Activated CD4-positive, alpha-beta memory T cell treated with anti-CD3 and anti-CD28 coated beads, Interleukin-2, amount 10 ng/mL, durations not matched to agents 7 days and 5 days (primary cell): Measurements from ENCODE around the gene RRAGC. TPM values are rescaled to one million over a fixed set of nuclear protein-coding genes. Genes with fewer than 3 reads are reported as not detected.
"Not testable (repeated sequence)": the region's sequence is repeated elsewhere in the genome, so short reads cannot be mapped to it uniquely, and the experiment has no call there.

Experiments
- CTCF ChIA-PET: fragments of 350-600 bp; sonication (Branson Sonifier 250); formaldehyde crosslinking; loops from one replicate; lab custom pipeline; 2021; ENCODE audit warnings: antibody characterized with exemption, inconsistent platforms; lab: Charles Lee
- POLR2A ChIA-PET: fragments of 350-600 bp; sonication (Branson Sonifier 250); formaldehyde crosslinking; loops from one replicate; lab custom pipeline; 2021; ENCODE audit warnings: antibody characterized with exemption; lab: Charles Lee
- DNase-seq: peaks from one replicate; pipeline ENCODE4 v3.0.0-alpha.2; 2020
- H3K27ac Mint-ChIP-seq: one replicate; pipeline ENCODE4 v1.8.0; 2021; ENCODE audit warnings: mild to moderate bottlenecking, mixed read lengths
- H3K27me3 Mint-ChIP-seq: one replicate; pipeline ENCODE4 v1.8.0; 2021; ENCODE audit warnings: mixed read lengths
- H3K36me3 Mint-ChIP-seq: one replicate; pipeline ENCODE4 v1.8.0; 2021; ENCODE audit warnings: low read depth, mixed read lengths
- H3K4me1 Mint-ChIP-seq: one replicate; pipeline ENCODE4 v1.8.0; 2021; ENCODE audit warnings: mixed read lengths
- H3K4me3 Mint-ChIP-seq: one replicate; pipeline ENCODE4 v1.8.0; 2021; ENCODE audit warnings: mild to moderate bottlenecking, mixed read lengths
- H3K9me3 Mint-ChIP-seq: one replicate; pipeline ENCODE4 v1.8.0; 2021; ENCODE audit warnings: mixed read lengths
- total RNA-seq, 2 experiments: library from RNA; stranded (reverse); gene quantifications; one replicate each; pipeline ENCODE4 v1.2.3, GENCODE V29; 2021

The RRAGC gene
- total RNA-seq, 2 experiments from 2014 or later, result 20.6 to 21.0 TPM

DNA sequence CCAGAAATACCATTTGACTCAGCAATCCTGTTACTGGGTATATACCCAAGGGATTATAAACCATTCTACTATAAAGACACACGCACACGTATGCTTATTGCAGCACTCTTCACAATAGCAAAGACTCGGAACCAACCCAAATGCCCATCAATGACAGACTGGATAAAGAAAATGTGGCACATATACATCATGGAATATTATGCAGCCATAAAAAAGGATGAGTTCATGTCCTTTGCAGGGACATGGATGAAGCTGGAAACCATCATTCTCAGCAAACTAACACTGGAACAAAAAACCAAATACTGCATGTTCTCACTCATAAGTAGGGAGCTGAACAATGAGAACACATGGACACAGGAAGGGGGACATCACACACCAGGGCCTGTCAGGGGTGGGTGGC, 14.5 kb downstream of the RRAGC start:
- DNase-seq, POLR2A ChIA-PET, H3K27ac Mint-ChIP-seq, H3K4me3 Mint-ChIP-seq, H3K4me1 Mint-ChIP-seq, H3K27me3 Mint-ChIP-seq, H3K9me3 Mint-ChIP-seq: not testable (repeated sequence)
- CTCF ChIA-PET, result interaction anchor here (1.3 to 2.6 kb wide), 3 partner anchors 10 to 247 kb away, joined by 3 to 9 read pairs (median 5); no protein-coding TSS in a partner anchor
- H3K36me3 Mint-ChIP-seq, result peaks cover 46% of the 10 kb centered on the region

DNA sequence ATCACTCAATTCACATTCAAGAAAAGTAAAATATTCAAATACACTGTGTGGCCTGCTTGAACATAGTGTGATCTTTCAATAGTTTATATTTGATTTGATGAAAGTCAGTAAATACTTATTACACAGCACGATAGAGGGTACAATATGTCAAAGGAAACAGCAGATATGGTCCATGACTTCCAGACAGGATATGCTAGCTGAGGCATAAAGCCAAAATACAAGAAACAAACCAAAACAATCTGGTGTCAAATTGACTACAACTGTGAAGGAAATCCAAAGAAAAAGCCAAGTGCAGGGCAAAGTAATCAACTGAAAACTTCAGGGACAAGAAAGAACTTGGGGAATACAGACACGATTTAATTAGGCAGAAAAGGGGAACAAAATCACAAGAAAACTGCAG, 19.3 kb downstream of the RRAGC start:
- H3K4me3 Mint-ChIP-seq, result no peak overlapping the region
- no peaks in the 10 kb centered on the region for H3K27me3 Mint-ChIP-seq
- H3K36me3 Mint-ChIP-seq, result peaks cover 47% of the 10 kb centered on the region
- ChIA-PET CTCF (no interaction called here), POLR2A (no interaction called here)
- peak overlapping the region; percentile 16 for H3K27ac Mint-ChIP-seq
- no peak for DNase-seq
- peaks cover 5% of the 10 kb centered on the region for H3K4me1 Mint-ChIP-seq
- H3K9me3 Mint-ChIP-seq, result no peaks in the 10 kb centered on the region

DNA sequence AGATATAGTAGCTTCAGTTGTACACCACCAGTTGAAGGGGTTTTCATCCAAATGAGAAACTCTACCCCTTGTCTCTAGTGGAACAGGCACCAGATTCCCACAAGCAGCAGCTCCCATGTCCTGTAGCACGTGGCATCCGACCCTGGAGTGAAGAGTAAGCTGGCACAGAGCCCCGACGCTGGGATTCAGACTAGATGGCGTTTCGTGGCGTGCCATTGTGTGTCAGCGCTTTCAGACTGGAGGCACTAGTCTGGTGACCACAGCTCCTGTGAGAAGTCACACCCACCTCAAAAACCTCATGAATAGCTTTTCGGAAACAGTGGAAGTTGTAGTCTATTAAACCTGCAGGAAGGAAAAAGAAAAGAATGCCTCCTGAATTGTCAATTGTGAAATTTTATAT, 20.2 kb downstream of the RRAGC start:
- no peak overlapping the region for H3K27ac Mint-ChIP-seq
- peaks cover 38% of the 10 kb centered on the region for H3K36me3 Mint-ChIP-seq
- peaks cover 5% of the 10 kb centered on the region for H3K4me1 Mint-ChIP-seq
- peaks cover 2% of the 10 kb centered on the region for H3K27me3 Mint-ChIP-seq
- no peak for DNase-seq
- H3K4me3 Mint-ChIP-seq, result no peak overlapping the region
- ChIA-PET CTCF (interaction anchor here (0.7 to 0.8 kb wide), 2 partner anchors 229 to 239 kb away, joined by 3 read pairs; no protein-coding TSS in a partner anchor), POLR2A (interaction anchor here (0.7 kb wide), 1 partner anchor 15 kb away, joined by 3 read pairs; no protein-coding TSS in a partner anchor)
- H3K9me3 Mint-ChIP-seq, result no peaks in the 10 kb centered on the region

DNA sequence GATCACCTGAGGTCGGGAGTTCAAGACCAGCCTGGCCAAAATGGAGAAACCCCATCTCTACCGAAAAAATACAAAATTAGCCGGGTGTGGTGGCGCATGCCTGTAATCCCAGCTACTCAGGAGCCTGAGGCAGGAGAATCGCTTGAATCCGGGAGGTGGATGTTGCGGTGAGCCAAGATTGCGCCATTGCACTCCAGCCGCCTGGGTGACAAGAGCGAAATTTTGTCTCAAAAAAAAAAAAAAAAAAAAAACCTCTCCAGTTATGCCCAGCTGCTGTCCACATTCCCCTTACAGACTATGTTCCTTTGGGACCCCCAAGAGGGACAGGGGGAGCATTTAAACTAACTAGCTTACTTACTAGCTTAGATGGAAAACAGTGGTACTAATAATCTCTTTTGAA, 23.3 kb downstream of the RRAGC start:
- CTCF ChIA-PET, result interaction anchor here (2.9 kb wide), 1 partner anchor 17 kb away, joined by 16 read pairs; no protein-coding TSS in a partner anchor
- H3K27me3 Mint-ChIP-seq, DNase-seq, H3K4me1 Mint-ChIP-seq, H3K4me3 Mint-ChIP-seq, H3K9me3 Mint-ChIP-seq, H3K27ac Mint-ChIP-seq, POLR2A ChIA-PET: not testable (repeated sequence)
- H3K36me3 Mint-ChIP-seq, result peaks cover 27% of the 10 kb centered on the region

DNA sequence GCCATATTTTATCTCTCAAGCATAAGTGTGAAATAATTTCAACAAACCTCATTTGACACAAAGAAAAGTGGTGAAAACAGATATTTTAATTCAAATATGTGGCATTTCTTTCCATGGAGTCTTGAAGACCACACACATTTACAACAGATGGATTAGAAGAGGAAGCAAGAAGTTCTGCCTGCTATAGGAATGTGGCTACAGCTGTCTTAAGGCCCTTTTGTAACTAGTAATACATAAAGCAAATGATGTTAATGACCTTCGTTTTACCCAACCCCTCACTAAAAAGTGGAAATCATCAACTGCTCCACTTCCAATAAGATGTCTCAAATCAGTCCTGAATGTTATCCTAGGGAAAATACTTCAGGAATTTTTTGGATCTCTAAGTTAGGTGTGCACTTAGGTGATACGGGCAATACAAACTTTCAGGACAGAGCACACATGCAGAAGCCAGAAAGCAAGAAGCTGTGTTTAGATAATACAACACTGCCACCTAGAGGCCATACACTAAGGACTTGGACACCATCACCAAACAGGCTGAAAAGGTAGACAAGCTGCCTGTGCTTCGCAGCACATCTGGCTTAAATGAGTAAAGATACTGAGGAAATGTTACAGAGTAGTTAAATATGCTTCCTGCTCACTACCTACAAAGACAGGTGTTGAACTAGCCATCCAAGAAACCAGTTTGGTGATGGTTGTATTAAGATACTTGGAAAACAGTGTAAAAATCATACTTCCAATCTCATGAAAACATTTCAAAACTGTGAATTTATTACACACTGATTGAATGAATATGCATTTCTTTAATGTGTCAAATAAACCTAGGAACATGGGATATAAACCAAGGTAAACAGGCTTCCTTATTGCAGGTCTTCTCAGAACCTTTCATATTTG, 24.4 kb downstream of the RRAGC start:
- Mint-ChIP-seq H3K27ac (no peak overlapping the region), H3K27me3 (peaks cover 17% of the 10 kb centered on the region), H3K4me1 (peaks cover 2% of the 10 kb centered on the region), H3K4me3 (no peak overlapping the region), H3K36me3 (peaks cover 21% of the 10 kb centered on the region), H3K9me3 (no peaks in the 10 kb centered on the region)
- POLR2A ChIA-PET, result no interaction called here
- peak; percentile 46 for DNase-seq
- CTCF ChIA-PET, result interaction anchor here (0.6 to 2.9 kb wide), 13 partner anchors 10 to 808 kb away, joined by 3 to 16 read pairs (median 4); partner anchors contain the start of gene MYCBP

DNA sequence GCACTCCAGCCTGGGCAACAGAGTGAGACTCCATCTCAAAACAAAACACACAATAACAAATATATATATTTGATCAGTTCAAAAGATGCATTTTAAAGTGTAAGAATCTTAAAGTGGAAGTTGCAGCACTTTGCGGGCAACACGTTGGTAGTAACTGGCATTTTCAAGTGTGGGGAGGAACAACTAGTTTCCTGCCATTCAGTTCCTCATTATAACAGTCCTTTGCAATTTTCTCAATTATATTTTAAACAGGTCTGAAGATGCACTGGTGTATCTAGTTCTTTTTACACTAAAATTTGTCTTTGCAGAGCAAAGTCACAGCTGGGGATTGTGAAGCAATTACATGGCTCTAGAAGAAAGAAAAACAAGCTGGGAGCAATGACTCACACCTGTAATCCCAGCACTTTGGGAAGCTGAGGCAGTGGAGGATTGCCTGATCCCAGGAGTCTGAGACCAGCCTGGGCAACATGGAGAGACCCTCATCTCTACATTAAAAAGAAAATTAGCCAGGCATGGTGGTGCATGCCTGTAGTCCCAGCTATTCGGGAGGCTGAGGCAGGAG, 25.3 kb downstream of the RRAGC start:
- Mint-ChIP-seq H3K4me3 (no peak overlapping the region), H3K9me3 (no peaks in the 10 kb centered on the region), H3K4me1 (no peaks in the 10 kb centered on the region), H3K36me3 (peaks cover 14% of the 10 kb centered on the region), H3K27me3 (peaks cover 20% of the 10 kb centered on the region), H3K27ac (no peak overlapping the region)
- POLR2A ChIA-PET, result no interaction called here
- CTCF ChIA-PET, result interaction anchor here (1.2 to 2.9 kb wide), 6 partner anchors 10 to 39 kb away, joined by 3 to 16 read pairs (median 6); partner anchors contain the start of gene MYCBP
- DNase-seq, result no peak

DNA sequence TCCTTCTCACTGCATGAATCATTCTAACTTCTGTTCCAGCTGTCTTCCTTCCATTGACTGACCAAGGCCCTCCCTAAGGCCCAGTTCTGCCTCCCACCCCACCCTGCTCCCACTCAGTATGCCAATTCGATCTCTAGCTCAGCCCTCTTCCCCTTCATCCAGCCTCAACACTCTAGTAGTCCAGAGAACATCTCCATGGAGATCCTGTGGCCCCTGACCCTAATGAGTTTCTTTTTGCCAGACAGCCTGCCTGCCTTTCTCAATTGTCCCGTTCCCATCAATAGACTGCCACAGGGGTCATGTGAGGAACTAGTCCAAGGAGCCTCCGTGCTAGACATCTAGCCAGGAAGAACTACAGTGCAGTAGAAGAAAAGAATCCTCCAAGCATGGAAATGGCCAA, 26.4 kb downstream of the RRAGC start:
- Mint-ChIP-seq H3K4me1 (no peaks in the 10 kb centered on the region), H3K27ac (no peak overlapping the region), H3K9me3 (no peaks in the 10 kb centered on the region), H3K4me3 (no peak overlapping the region), H3K27me3 (peaks cover 24% of the 10 kb centered on the region), H3K36me3 (peaks cover 4% of the 10 kb centered on the region)
- DNase-seq, result no peak
- ChIA-PET POLR2A (no interaction called here), CTCF (no interaction called here)

GRCh38 chr1:38832370-38832734, 27.2 kb downstream of the RRAGC start:
- no peak overlapping the region for H3K4me3 Mint-ChIP-seq
- CTCF ChIA-PET, result interaction anchor here (1.3 kb wide), 1 partner anchor 260 kb away, joined by 3 read pairs; no protein-coding TSS in a partner anchor
- no peak for DNase-seq
- H3K27me3 Mint-ChIP-seq, result peaks cover 29% of the 10 kb centered on the region
- POLR2A ChIA-PET, result no interaction called here
- no peaks in the 10 kb centered on the region for H3K4me1 Mint-ChIP-seq
- H3K36me3 Mint-ChIP-seq, result no peaks in the 10 kb centered on the region
- no peaks in the 10 kb centered on the region for H3K9me3 Mint-ChIP-seq
- no peak overlapping the region for H3K27ac Mint-ChIP-seq

- Mint-ChIP-seq H3K9me3 (no peaks in the 10 kb centered on the region), H3K4me1 (no peaks in the 10 kb centered on the region), H3K4me3 (no peak overlapping the region), H3K27ac (no peak overlapping the region), H3K27me3 (peaks cover 34% of the 10 kb centered on the region), H3K36me3 (no peaks in the 10 kb centered on the region)
- CTCF ChIA-PET, result interaction anchor here (1.3 kb wide), 1 partner anchor 260 kb away, joined by 3 read pairs; no protein-coding TSS in a partner anchor
- POLR2A ChIA-PET, result no interaction called here
- DNase-seq, result no peak
These were observed 27.7 kb downstream of the RRAGC start for GRCh38 chr1:38831731-38832369.

DNA sequence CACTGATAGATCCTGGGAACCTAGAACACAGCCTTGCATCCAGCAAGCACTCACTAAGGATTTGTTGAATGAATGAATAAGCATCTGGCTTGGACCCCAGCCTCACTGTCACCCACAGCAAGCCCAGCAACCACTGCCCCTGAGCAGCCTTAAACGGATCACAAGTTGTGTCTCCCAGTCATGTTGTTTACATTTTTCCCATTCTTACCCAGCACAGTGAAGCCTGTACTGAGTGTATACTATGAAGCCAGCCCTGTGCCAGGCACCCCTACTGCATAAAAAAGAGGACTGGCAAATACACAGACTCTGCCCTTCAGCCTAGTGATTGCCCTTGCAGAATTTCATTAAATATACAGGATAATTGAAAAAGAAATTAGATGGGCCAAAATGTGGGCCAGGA, 30.2 kb downstream of the RRAGC start:
- H3K4me3 Mint-ChIP-seq, result no peak overlapping the region
- no peak overlapping the region for H3K27ac Mint-ChIP-seq
- no peaks in the 10 kb centered on the region for H3K4me1 Mint-ChIP-seq
- H3K9me3 Mint-ChIP-seq, result no peaks in the 10 kb centered on the region
- CTCF ChIA-PET, result no interaction called here
- no peak for DNase-seq
- H3K27me3 Mint-ChIP-seq, result peaks cover 52% of the 10 kb centered on the region
- POLR2A ChIA-PET, result no interaction called here
- no peaks in the 10 kb centered on the region for H3K36me3 Mint-ChIP-seq

GRCh38 chr1:38827318-38827717, 32.3 kb downstream of the RRAGC start:
- H3K27me3 Mint-ChIP-seq, result peaks cover 52% of the 10 kb centered on the region
- H3K27ac Mint-ChIP-seq, result no peak overlapping the region
- H3K4me1 Mint-ChIP-seq, result no peaks in the 10 kb centered on the region
- ChIA-PET POLR2A (no interaction called here), CTCF (interaction anchor here (1.2 kb wide), 1 partner anchor 8 kb away, joined by 4 read pairs; no protein-coding TSS in a partner anchor)
- no peak overlapping the region for H3K4me3 Mint-ChIP-seq
- no peak for DNase-seq
- H3K9me3 Mint-ChIP-seq, result no peaks in the 10 kb centered on the region
- H3K36me3 Mint-ChIP-seq, result no peaks in the 10 kb centered on the region

- H3K36me3 Mint-ChIP-seq, result no peaks in the 10 kb centered on the region
- no peak for DNase-seq
- CTCF ChIA-PET, result interaction anchor here (1.2 kb wide), 1 partner anchor 8 kb away, joined by 4 read pairs; no protein-coding TSS in a partner anchor
- POLR2A ChIA-PET, result no interaction called here
- H3K4me1 Mint-ChIP-seq, result no peaks in the 10 kb centered on the region
- H3K4me3 Mint-ChIP-seq, result no peak overlapping the region
- H3K27me3 Mint-ChIP-seq, result peaks cover 54% of the 10 kb centered on the region
- H3K9me3 Mint-ChIP-seq, result no peaks in the 10 kb centered on the region
- no peak overlapping the region for H3K27ac Mint-ChIP-seq
These were observed 32.7 kb downstream of the RRAGC start for GRCh38 chr1:38826886-38827285.

- ChIA-PET POLR2A (no interaction called here), CTCF (no interaction called here)
- no peak overlapping the region for H3K27ac Mint-ChIP-seq
- H3K36me3 Mint-ChIP-seq, result no peaks in the 10 kb centered on the region
- no peak for DNase-seq
- H3K27me3 Mint-ChIP-seq, result peaks cover 56% of the 10 kb centered on the region
- H3K4me1 Mint-ChIP-seq, result no peaks in the 10 kb centered on the region
- no peaks in the 10 kb centered on the region for H3K9me3 Mint-ChIP-seq
- no peak overlapping the region for H3K4me3 Mint-ChIP-seq
These were observed 33.3 kb downstream of the RRAGC start for GRCh38 chr1:38826262-38826661.
